DMS 273 treated with DMSO at 0.1 percent for 48 hours (cell line): ENCODE results near the gene RBM6.
"Not testable (repeated sequence)": the region's sequence is repeated elsewhere in the genome, so short reads cannot be mapped to it uniquely, and the experiment has no call there.

Experiments used
- DNase-seq: peaks from one replicate; lab custom pipeline; 2025; lab: John Stamatoyannopoulos, UW

RBM6 gene

DNA sequence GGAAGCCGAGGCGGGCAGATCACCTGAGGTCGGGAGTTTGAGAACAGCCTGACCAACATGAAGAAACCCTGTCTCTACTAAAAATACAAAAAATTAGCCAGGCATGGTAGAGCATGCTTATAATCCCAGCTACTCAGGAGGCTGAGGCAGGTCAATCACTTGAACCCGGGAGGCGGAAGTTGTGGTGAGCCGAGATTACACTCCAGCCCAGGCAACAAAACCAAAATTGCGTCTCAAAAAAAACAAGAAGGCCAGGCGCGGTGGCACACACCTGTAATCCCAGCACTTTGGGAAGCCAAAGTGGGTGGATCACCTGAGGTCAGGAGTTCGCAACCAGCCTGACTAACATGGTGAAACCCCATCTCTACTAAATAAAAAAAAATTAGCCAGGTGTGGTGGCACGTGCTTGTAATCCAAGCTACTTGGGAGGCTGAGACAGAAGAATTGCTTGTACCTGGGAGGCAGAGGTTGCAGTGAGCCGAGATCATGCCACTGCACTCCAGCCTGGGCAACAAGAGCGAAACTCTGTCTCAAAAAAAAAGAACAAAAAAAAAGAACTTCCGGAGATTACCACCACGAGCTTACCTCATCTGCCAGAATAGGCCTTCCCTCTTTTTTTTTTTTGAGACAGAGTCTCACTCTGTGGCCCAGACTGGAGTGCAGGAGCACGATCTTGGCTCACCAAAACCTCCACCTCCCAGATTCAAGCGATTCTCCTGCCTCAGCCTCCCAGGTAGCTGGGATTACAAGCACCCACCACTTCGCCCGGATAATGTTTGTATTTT, 22.0 kb upstream of the RBM6 start:
- not testable (repeated sequence) for DNase-seq

DNA sequence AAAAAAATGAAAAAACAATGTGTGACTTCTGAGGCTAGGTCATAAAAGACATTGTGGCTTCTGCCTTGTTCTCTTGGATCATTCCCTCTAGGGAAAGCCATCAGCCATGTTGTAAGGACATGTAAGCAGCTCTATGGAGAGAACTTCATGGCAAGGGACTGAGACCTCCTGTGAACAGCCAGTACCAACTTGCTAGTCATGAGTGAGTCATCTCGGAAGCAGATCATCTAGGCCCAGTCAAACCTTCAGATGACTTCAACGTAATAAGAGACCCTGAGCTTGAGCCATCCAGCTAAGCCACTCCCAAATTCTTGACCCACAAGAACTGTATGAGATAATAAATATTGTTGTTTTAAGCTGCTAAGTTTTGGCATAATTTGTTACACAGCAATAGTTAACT, 15.3 kb upstream of the RBM6 start:
- DNase-seq: no peak

DNA sequence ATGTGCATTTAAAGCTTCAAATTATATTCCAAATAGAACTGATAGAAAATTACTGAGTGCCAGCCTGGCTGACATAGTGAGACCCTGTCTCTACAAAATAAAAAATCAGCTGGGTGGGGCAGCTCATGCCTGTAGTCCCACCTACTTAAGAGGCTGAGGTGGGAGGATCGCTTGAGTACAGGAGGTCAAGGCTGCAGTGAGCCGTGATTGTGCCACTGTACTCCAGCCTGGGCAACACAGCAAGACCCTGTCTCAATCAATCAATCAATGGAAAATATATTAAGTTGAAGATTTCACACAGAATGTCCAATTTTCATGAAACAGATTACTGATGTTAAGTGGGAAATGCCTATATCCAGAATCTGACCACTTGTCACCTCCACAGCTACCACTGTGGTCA, 14.5 kb upstream of the RBM6 start:
- no peak for DNase-seq

DNA sequence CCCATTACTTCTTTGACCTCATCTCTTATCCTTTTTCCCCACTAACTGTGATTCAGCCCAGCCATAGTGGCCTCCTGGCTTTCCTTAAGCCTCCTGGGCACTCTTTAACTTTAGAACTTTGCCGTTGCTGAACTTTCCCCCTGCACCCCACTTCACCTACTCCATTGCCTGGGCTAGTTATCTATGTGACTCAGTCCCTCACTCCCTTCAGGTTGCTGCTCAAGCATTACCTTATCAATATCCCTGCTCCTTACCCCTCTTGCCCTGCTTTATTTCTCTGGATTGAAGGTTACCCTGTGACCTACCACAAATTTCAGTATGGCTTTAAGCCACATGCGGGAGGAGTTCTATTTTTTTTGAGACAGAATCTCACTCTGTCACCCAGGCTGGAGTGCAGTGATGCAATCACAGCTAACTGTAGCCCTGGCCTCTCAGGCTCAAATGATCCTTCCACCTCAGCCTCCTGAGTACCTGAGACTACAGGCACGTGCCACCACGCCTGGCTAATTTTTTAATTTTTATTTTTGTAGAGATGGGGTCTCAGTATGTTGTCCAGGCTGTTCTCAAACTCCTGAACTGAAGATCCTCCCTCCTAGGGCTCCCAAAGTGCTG, 13.7 kb upstream of the RBM6 start:
- DNase-seq: no peak

DNA sequence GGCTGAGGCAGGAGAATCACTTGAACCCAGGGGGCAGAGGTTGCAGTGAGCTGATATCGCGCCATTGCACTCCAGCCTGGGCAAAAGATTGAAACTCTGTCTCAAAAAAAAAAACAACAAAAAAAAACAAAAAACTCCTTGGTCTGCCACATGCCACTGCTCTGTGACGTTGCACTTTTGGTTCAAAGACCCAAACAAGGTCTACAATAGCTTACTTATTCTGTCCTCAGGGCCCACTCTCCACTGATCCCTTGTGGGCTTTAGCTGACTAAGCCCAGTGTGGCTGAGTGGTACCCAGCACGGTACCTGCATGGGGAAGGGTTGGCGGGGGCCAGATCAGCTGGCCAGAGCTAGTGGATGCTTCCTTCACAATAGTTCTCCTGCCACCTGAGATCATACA, 12.2 kb upstream of the RBM6 start:
- no peak for DNase-seq

DNA sequence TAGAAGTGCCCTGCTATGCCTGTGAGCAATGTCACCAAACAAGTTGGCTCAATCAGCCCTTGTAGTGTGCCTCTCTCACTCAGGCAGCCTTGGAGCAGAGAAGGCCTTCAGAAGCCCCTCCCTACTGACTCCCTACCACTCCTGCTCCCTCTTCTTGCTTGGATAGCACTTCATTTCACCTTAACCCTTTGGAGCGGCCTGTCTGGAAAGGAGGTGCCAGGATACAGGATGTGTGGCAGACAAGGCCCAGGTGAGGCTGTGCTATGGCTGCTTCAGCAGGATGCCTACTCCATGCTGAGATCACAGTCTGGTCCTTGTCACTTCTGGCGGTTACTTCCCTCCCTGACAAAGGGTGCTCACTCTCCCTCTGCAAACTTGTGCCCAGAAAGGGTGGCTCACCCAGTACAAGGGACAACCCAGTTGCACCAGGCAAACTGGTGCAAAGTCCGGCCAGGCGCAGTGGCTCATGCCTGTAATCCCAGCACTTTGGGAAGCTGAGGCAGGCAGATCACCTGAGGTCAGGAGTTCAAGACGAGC, 11.4 kb upstream of the RBM6 start:
- DNase-seq: no peak

DNA sequence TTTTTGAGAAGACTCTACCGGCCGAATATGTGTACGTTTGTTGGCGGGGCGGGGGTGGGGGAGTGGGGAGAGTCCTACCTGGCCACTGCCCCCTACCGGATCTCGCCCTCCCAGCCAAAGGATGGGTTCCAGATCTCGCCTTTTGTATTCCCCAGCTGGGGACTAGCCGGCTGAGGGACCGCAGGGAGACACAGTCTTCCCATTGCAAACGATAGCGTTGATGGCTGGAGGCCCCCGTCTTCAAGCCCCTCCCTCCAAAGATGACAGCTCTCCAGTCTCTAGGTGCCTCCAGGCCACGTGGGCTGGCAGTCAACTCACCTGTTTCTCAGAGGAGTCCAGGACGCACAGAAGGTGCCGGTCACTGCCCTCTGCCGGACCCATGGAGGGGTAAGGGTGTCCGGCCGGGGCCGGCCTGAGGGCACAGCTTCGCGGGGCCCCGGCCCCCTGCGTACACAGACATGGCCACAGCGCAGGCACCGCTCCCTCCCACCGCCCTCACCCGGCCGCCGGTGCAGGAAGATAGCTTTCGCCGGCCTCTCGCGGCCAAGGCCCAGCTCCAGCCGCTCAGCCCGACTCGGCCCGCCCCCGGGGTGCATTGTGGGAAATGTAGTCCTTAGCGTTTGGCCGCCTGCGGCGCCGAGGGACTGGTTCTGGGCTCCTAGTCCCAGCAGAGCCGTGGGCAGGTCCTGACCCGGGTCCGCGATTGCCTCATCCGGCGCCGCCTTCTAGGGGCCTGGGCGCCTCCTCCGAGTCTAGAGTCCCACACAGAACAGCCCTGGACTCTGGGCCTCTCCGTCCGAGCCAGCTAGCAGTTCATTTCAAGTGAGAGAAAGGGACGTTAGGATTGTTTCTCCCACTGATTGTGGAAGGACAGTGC, 10.4 kb upstream of the RBM6 start, which contains the start of gene MON1A:
TSS of gene MON1A (minus strand) at position 521 of the 877 bp plus-strand sequence. CDS start 16,465 bp downstream, outside the sequence.
- DNase-seq: peak; percentile 24

DNA sequence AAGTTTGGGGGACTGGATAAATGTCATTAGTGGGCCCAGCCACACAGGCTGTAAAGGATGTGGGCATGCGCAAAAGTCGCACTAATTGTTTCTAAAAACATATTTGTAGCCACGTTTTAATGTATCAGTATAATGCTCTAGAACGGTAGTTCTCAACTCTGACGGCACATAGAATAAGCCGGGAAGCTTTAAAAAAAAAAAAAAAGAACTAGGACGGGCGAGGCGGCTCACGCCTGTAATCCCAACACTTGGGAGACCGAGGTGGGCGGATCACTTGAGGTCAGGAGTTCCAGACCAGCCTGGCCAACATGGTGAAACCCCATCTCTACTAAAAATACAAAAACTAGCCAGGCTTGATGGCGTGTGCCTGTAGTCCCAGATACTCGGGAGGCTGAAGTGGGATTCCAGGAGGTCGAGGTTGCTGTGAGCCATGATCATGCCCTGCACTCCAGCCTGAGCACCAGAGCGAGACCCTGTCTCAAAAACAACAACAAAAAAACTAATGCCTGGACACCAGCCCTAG, 9.7 kb upstream of the RBM6 start:
- no peak for DNase-seq

DNA sequence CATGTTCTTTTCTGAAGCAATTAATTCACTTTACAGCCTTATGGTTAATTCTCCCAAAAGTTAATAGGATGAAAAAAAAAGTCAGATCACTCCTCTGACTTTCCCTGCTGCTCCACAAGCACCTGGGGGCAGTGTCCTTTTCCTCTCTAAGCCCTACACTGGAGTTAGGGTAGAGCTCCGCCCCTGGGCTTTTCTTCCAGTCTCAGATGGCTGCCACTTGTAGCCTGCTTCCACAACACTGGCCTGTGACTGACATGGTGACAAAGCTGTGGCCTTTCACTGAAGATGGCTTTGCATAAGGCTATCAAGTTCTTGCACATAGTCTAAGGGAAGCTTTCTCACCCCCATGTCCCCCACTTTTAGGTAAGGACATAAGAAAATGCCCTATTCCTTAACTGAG, 9.0 kb upstream of the RBM6 start:
- DNase-seq: no peak

DNA sequence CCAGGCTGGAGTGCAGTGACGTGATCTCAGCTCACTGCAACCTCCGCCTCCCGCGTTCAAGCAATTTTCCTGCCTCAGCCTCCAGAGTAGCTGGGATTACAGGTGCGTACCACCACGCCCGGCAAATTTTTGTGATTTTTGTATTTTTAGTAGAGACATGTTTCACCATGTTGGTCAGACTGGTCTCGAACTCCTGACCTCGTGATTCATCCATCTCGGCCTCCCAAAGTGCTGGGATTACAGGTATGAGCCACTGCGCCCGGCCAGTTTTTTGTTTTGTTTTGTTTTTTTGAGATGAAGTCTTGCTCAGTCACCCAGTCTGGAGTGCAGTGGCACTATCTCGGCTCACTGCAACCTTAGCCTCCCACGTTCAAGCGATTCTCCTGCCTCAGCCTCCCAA, 7.7 kb upstream of the RBM6 start:
- not testable (repeated sequence) for DNase-seq

DNA sequence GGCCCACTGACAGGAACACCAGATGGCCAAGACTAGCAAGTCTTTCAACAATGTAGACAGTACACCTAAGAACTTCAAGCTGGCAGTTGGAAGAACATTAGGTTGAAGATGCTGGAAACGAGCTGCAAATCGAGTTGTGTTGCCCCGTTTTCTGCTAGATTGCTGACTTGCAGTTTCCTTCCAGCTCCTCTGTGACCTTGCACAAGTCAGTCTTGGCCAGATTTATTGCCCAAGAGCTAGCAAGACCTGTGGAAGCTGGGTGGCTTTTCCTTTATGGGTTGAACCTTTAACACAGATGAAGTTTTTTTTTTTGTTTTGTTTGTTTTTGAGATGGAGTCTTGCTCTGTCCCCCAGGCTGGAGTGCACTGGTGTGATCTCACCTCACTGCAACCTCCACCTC, 2.9 kb upstream of the RBM6 start:
- DNase-seq: no peak

DNA sequence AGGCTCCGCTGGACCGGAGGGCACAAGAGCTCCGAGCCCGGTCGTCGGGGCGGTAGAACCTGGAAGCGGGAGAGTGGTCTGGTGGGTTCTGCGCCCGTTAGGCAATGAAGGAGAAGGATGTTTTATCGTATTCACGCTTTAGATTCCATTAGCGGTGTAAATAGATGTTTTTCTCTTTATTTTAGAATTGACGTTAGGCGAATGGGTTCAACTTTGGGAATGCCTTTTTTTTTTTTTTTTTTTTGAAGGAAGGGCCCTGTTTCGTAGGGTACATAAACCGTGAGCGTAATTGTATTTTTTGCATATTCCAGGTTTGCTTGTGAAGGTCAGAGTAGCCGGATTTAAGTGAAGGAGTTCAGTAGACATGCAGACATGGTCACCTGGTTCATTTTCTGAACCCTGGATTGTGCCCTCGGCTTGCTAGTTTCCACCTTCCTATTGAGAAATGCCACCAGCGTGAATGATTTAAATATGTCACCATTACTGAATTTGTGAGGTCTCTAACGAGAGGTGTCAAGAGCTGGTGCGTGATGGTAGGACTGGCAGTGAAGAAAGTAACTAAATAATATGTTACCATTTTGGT, 808 bp downstream of the RBM6 start:
- no peak for DNase-seq

DNA sequence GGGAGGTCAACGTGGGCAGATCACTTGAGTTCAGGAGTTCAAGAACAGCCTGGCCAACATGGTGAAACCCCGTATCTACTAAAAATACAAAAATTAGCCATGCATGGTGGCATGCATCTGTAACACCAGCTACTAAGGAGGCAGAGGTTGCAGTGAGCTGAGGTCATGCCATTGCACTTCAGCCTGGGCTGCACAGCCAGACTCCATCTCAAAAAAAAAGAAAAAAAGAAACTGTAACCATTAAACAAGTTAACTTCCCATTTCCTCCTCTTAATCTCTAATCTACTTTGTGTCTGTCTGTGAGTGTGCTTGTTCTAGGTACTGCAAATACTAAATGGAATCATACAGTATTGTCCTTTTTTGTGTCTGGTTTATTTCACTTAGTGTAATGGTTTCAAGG, 2.7 kb downstream of the RBM6 start:
- no peak for DNase-seq

DNA sequence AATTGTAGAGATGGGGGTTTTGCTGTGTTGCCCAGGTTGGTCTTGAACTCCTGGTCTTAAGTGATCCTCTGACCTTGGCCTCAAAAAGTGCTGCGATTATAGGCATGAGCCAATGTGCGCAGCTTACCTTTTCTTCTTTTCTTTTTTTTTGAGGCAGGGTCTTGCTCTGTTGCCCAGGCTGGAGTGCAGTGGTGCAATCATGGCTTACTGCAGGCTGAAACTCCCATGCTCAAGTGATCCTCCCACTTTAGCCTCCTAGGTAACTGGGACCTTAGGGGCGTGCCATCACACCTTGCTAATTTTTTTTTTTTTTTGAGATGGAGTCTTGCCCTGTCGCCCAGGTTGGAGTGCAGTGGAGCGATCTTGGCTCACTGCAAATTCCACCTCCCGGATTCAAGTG, 13.0 kb downstream of the RBM6 start:
- no peak for DNase-seq

DNA sequence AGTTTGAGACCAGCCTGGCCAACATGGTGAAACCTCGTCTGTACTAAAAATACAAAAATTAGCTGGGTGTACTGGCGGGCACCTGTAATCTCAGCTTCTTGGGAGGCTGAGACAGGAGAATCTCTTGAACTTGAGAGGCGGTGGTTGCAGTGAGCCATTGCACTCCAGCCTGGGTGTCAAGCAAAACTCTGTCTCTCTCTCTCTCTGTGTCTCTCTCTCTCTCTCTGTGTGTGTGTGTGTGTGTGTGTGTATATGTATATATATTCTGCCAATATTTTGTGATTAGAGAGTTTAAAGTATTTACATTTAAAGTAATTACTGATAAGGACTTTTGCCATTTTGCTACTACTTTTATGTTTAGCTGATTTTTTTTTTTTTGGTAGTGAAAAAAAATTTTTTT, 15.7 kb downstream of the RBM6 start:
- no peak for DNase-seq

DNA sequence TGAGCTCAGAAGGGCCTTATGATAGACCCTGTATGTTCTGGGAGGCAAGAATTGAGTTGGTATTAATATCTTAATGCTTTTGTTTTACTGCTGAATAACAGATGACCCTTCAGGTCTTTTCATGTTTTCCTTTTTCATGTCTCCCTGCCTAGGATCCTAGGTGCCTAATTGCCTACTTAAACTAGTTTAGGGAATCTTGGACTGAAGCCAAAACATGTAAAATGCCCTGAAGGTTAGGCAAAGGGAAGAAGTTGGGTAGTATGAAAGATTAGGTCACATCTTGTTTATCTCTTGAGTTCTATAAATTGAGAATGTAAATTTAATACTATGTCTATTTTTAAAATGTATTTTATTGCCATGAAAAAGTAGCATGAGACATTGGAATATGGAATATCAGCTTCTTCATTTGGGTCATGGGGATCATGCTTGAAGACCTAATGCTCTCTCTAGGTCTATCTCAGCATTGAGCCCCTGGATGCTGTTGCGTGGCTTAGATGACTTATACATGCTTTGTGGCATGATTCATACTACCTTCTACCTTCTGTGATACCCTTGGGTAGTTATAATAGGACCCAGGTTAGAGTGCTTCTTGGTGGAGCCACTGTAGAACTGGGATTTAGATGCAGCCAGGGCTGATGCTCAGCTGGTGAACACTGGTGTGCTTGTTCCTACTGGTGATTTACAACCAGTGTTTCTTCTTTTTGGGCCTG, 26.4 kb downstream of the RBM6 start:
- DNase-seq: no peak

DNA sequence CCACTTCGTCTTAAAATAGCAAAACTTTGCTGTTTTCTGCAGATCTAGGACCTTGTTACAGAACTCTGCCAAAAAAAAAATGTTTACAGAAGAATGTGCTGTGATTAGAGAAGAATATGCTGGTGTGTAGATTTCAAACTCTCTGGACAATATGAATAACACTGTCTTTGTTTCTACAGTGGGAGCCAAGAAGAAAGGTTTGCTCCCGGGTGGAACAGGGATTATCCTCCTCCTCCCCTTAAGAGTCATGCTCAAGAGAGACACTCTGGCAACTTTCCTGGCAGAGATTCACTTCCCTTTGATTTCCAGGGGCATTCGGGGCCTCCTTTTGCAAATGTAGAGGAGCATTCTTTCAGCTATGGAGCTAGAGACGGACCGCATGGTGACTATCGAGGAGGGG, 27.3 kb downstream of the RBM6 start:
- no peak for DNase-seq

DNA sequence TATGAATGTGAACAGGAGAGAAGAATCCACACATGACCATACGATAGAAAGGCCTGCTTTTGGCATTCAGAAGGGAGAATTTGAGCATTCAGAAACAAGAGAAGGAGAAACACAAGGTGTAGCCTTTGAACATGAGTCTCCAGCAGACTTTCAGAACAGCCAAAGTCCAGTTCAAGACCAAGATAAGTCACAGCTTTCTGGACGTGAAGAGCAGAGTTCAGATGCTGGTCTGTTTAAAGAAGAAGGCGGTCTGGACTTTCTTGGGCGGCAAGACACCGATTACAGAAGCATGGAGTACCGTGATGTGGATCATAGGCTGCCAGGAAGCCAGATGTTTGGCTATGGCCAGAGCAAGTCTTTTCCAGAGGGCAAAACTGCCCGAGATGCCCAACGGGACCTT, 28.4 kb downstream of the RBM6 start:
- no peak for DNase-seq

DNA sequence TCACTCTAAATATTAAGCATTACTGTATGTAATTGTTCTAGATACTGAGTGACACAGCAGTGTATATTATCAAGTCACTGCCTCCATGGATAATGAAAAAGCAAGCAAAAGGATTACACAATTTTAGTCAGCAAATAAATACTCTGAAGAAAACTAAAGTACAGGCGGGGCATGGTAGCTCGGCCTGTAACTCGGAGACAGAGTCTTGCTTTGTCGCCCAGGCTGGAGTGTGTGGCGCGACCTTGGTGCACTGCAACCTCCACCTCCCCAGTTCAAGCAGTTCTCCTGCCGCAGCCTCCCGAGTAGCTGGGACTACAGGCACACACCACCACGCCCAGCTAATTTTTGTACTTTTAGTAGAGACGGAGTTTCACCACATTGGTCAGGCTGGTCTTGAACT, 32.7 kb downstream of the RBM6 start:
- no peak for DNase-seq

DNA sequence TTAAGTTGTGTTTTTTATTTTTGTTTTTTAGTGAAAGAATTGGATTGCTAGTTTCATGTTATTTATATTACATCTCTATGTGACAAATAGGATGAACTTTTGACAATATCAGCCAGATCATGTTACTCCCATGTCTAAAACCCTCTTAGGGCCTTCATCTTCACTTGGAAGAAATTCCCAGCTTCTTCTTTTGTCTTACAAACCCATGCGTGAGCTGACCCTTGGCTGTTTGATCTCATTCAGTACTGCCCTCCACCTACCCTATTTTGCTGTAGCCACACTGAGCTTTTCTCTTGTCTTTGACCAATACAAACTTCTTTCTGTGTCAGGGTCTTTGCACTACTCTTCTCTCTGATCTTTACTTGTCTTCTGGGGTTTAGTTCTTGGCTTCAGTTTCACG, 37.0 kb downstream of the RBM6 start:
- DNase-seq: no peak

DNA sequence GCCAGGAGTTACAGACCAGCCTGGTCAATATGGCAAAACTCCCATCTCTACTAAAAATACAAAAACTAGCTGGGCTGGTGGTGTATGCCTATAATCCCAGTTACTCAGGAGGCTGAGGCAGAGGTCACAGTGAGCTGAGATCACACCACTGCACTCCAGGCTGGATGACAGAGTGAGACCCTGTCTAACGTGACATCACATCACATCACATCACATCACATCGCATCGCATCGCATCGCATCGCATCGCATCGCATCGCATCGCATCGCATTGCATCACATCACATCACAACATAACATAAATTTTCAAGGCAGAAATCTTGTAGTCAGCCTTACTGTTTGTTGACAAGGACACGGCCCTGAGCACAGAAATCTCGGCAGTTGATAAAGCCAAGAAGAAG, 44.4 kb downstream of the RBM6 start:
- DNase-seq: no peak
